H1 (cell line): Measurements from ENCODE around the gene TSPAN33. TPM values are rescaled to one million over a fixed set of nuclear protein-coding genes. Genes with fewer than 3 reads are reported as not detected.

ENCODE experiments used
- CTCF ChIA-PET: fragments of 300-600 bp; sonication (Branson Sonifier 250); formaldehyde crosslinking; loops from one replicate; lab custom pipeline; 2021; ENCODE audit not compliant: partially characterized antibody; lab: Charles Lee
- POLR2A ChIA-PET: fragments of 300-600 bp; sonication (Branson Sonifier 250); formaldehyde crosslinking; loops from one replicate; lab custom pipeline; 2021; ENCODE audit warnings: inconsistent platforms; ENCODE audit not compliant: partially characterized antibody; lab: Charles Lee
- DNase-seq, 2 experiments: peaks; one replicate each; pipeline versions ENCODE4 v3.0.0 to v3.0.0-alpha.2; 2010 to 2022; ENCODE audit warnings: low spot score in 2 of 2, low read depth in 1 of 2, mixed read lengths in 1 of 2
- FAIRE-seq: peaks from 2 replicates; lab custom pipeline; 2011; peaks lifted over from hg19 to GRCh38; lab: Jason Lieb, UNC
- H2AFZ ChIP-seq: 2 replicates; pipeline ENCODE4 v1.8.1; 2012; ENCODE audit warnings: low read length, inconsistent platforms
- H2AK5ac ChIP-seq: 2 replicates; pipeline ENCODE4 v1.6.1; 2013; ENCODE audit warnings: low read depth, low read length
- H2BK120ac ChIP-seq: replicated peaks from 2 replicates; pipeline ENCODE3; 2013; ENCODE audit warnings: low read depth, low read length, inconsistent platforms
- H2BK12ac ChIP-seq: 2 replicates; pipeline ENCODE4 v1.6.1; 2013; ENCODE audit warnings: low read depth, low read length
- H2BK15ac ChIP-seq: 2 replicates; pipeline ENCODE4 v1.6.1; 2013; ENCODE audit warnings: low read length
- H2BK20ac ChIP-seq: 2 replicates; pipeline ENCODE4 v1.6.1; 2013; ENCODE audit warnings: low read length
- H2BK5ac ChIP-seq: 2 replicates; pipeline ENCODE4 v1.6.1; 2013; ENCODE audit warnings: low read depth, low read length
- H3K14ac ChIP-seq: 2 replicates; pipeline ENCODE4 v1.6.1; 2013; ENCODE audit warnings: inconsistent platforms; ENCODE audit not compliant: insufficient read length
- H3K18ac ChIP-seq: 2 replicates; pipeline ENCODE4 v1.6.1; 2013; ENCODE audit warnings: low read length; ENCODE audit errors: extremely low read depth
- H3K23ac ChIP-seq: 2 replicates; pipeline ENCODE4 v1.6.1; 2013; ENCODE audit warnings: inconsistent platforms; ENCODE audit not compliant: insufficient read length
- H3K23me2 ChIP-seq: 2 replicates; pipeline ENCODE4 v1.6.1; 2013; ENCODE audit warnings: low read depth, low read length
- H3K27ac ChIP-seq: 2 replicates; pipeline ENCODE4 v1.6.1; 2011; ENCODE audit warnings: low read depth, low read length, inconsistent platforms
- H3K27me3 ChIP-seq, 4 experiments: replicated peaks in 1 of 4; 1 replicate in 1 of 4; 2 replicates in 3 of 4; pipeline versions ENCODE4 v1.6.1 to v1.8.1; 2011 to 2013; ENCODE audit warnings: low read length in 3 of 4, mild to moderate bottlenecking in 3 of 4, inconsistent platforms in 2 of 4, mixed read lengths in 2 of 4, moderate library complexity in 1 of 4; ENCODE audit not compliant: control insufficient read depth in 3 of 4, insufficient read depth in 3 of 4; ENCODE audit errors: extremely low read depth in 1 of 4
- H3K36me3 ChIP-seq, 4 experiments: 2 replicates each; pipeline versions ENCODE4 v1.6.1 to v1.8.1; 2011 to 2013; ENCODE audit warnings: mild to moderate bottlenecking in 4 of 4, low read length in 3 of 4, moderate library complexity in 2 of 4, control low read depth in 1 of 4, inconsistent platforms in 1 of 4; ENCODE audit not compliant: insufficient read depth in 4 of 4, control insufficient read depth in 2 of 4
- H3K4ac ChIP-seq: replicated peaks from 2 replicates; pipeline ENCODE3; 2013; ENCODE audit warnings: low read length, low read depth, mixed read lengths, inconsistent platforms; ENCODE audit not compliant: insufficient read length
- H3K4me1 ChIP-seq, 4 experiments: replicated peaks in 1 of 4; 1 replicate in 1 of 4; 2 replicates in 3 of 4; pipeline versions ENCODE4 v1.6.1 to v1.8.1; 2011 to 2013; ENCODE audit warnings: low read length in 3 of 4, inconsistent platforms in 2 of 4, mixed read lengths in 1 of 4; ENCODE audit not compliant: insufficient read depth in 4 of 4, control insufficient read depth in 3 of 4
- H3K4me2 ChIP-seq, 2 experiments: 2 replicates each; pipeline versions ENCODE4 v1.6.1 to v1.8.1; 2011 to 2013; ENCODE audit warnings: low read depth in 2 of 2, low read length in 2 of 2, control low read depth in 1 of 2, inconsistent platforms in 1 of 2, mild to moderate bottlenecking in 1 of 2; ENCODE audit not compliant: insufficient read depth in 1 of 2
- H3K4me3 ChIP-seq, 4 experiments: fragments of 200-600, 300-600 bp in 1 of 4; sonication (generic), shearing (Covaris generic), sonication (Bioruptor Twin) in 1 of 4; 2 replicates each; pipeline versions ENCODE4 v1.5.1 to v1.8.1; 2011 to 2016; ENCODE audit warnings: low read length in 4 of 4, low read depth in 3 of 4, control low read depth in 2 of 4, inconsistent platforms in 2 of 4, mild to moderate bottlenecking in 2 of 4, mixed read lengths in 1 of 4, moderate library complexity in 1 of 4; ENCODE audit not compliant: insufficient read depth in 2 of 4; ENCODE audit errors: extremely low read depth in 1 of 4
- H3K56ac ChIP-seq: replicated peaks from 2 replicates; pipeline ENCODE3; 2013; ENCODE audit warnings: low read depth, mild to moderate bottlenecking, mixed read lengths, low read length, inconsistent platforms; ENCODE audit not compliant: insufficient read length
- H3K79me1 ChIP-seq: 2 replicates; pipeline ENCODE4 v1.6.1; 2013; ENCODE audit warnings: low read depth, low read length, control low read depth
- H3K79me2 ChIP-seq, 2 experiments: 2 replicates each; pipeline versions ENCODE4 v1.6.1 to v1.8.1; 2012 to 2013; ENCODE audit warnings: low read length in 2 of 2, mild to moderate bottlenecking in 2 of 2, inconsistent platforms in 1 of 2; ENCODE audit not compliant: insufficient read depth in 2 of 2, control insufficient read depth in 1 of 2
- H3K9ac ChIP-seq, 4 experiments: replicated peaks in 1 of 4; 1 replicate in 1 of 4; 2 replicates in 3 of 4; pipeline versions ENCODE4 v1.6.1 to v1.8.1; 2011 to 2013; ENCODE audit warnings: low read depth in 3 of 4, low read length in 3 of 4, control low read depth in 2 of 4, mild to moderate bottlenecking in 2 of 4, moderate library complexity in 2 of 4, inconsistent platforms in 1 of 4; ENCODE audit errors: extremely low read depth in 1 of 4
- H3K9me3 ChIP-seq, 2 experiments: 2 replicates each; pipeline versions ENCODE4 v1.6.1 to v1.8.1; 2012 to 2013; ENCODE audit warnings: mild to moderate bottlenecking in 2 of 2, moderate library complexity in 2 of 2, control low read depth in 1 of 2, inconsistent platforms in 1 of 2, low read depth in 1 of 2, low read length in 1 of 2, mixed read lengths in 1 of 2; ENCODE audit not compliant: insufficient read depth in 2 of 2
- H4K20me1 ChIP-seq, 2 experiments: replicated peaks in 1 of 2; 2 replicates each; pipeline versions ENCODE3 to v1.8.1; 2011 to 2013; ENCODE audit warnings: inconsistent platforms in 2 of 2, low read length in 2 of 2, mild to moderate bottlenecking in 1 of 2; ENCODE audit not compliant: insufficient read depth in 2 of 2, control insufficient read depth in 1 of 2
- H4K5ac ChIP-seq: 2 replicates; pipeline ENCODE4 v1.6.1; 2013; ENCODE audit warnings: low read length, low read depth, mixed read lengths, inconsistent platforms; ENCODE audit not compliant: insufficient read length
- H4K8ac ChIP-seq: 2 replicates; pipeline ENCODE4 v1.8.0; 2013; ENCODE audit warnings: mild to moderate bottlenecking, moderate library complexity, low read length, inconsistent platforms; ENCODE audit not compliant: insufficient read depth; ENCODE audit errors: extremely low read depth
- H4K91ac ChIP-seq: replicated peaks from 2 replicates; pipeline ENCODE3; 2013; ENCODE audit warnings: low read length, mixed read lengths, inconsistent platforms; ENCODE audit not compliant: insufficient read length
- RNF2 ChIP-seq: fragments of 200-900, 300-1000 bp; sonication (generic); IDR thresholded peaks from 2 replicates; pipeline ENCODE4 v1.7.1; 2016; ENCODE audit warnings: borderline replicate concordance, low read depth, mild to moderate bottlenecking, antibody characterized with exemption, low read length; ENCODE audit not compliant: poor library complexity, severe bottlenecking; ENCODE audit errors: missing control alignments
- SIRT6 ChIP-seq: IDR thresholded peaks from one replicate; pipeline ENCODE4 v1.7.1; 2012; ENCODE audit warnings: low read length, inconsistent platforms
- SUZ12 ChIP-seq: fragments of 200-600 bp; sonication (generic); IDR thresholded peaks from 2 replicates; pipeline ENCODE4 v1.6.1; 2012; ENCODE audit warnings: mild to moderate bottlenecking, inconsistent platforms, low read length, moderate library complexity, mixed read lengths
- WGBS, 2 experiments: shearing (Covaris generic) in 1 of 2; methylation state at CpG; one replicate each; pipeline versions ENCODE4 v1.1.6 to v1.1.7; 2013 to 2015; ENCODE audit warnings: low lambda C conversion rate in 2 of 2, mixed read lengths in 2 of 2, inconsistent platforms in 1 of 2, low coverage in 1 of 2, missing lambda C conversion rate in 1 of 2; ENCODE audit not compliant: insufficient replicate concordance in 2 of 2, insufficient coverage in 1 of 2, insufficient read length in 1 of 2; ENCODE audit errors: extremely low coverage in 1 of 2, missing lambda C conversion rate in 1 of 2; 5-methylcytosine and 5-hydroxymethylcytosine counted together
- polyA plus RNA-seq, 7 experiments: library from polyadenylated mRNA; depleted of rRNA in 3 of 7; stranded (reverse) in 5 of 7; unstranded in 2 of 7; fragments of >200 nt in 5 of 7; fragments of 200-250 nt in 2 of 7; gene quantifications; 1 replicate in 5 of 7; 2 replicates in 1 of 7; 4 replicates in 1 of 7; pipeline versions ENCODE4 v1.2.1 to v1.2.3, GENCODE V29; 2011 to 2013; ENCODE audit warnings: missing spikeins in 2 of 7, mixed read lengths in 2 of 7
- total RNA-seq: library from RNA; stranded (reverse); fragmentation: NEBNext Ultra II Directional; extraction: Animal tissue kit (Norgen Biotek cat#: 25700); gene quantifications from 2 replicates; pipeline ENCODE4 v1.2.1, GENCODE V29; 2021

TSPAN33 gene
- total and polyA plus RNA-seq, 2 of the 8 experiments (the other 6 are each of a cell fraction or from before 2014, with no cell fraction given): 42.8 to 47.1 TPM

GRCh38 chr7:129146237-129146979, 1.9 kb downstream of the TSPAN33 start:
- Histone ChIP-seq H3K4me3 (no peak overlapping the region), H3K36me3 (no peaks in the 10 kb centered on the region), H4K91ac (no peak overlapping the region), H2AK5ac (no peak overlapping the region), H3K4ac (no peak overlapping the region), H3K27ac (no peak overlapping the region), H3K14ac (no peak overlapping the region), H2AFZ (no peak overlapping the region), H2BK15ac (no peak overlapping the region), H2BK20ac (no peak overlapping the region), H3K79me1 (peaks cover 3% of the 10 kb centered on the region; the same call in 1 of the 2 replicates), H3K23me2 (peaks cover 6% of the 10 kb centered on the region), H3K79me2 (no peaks in the 10 kb centered on the region), H3K23ac (no peak overlapping the region), H3K4me1 (peaks cover 6 to 14% (median 11%) of the 10 kb centered on the region in 4 experiments), H3K27me3 (peaks cover 0 to 10% (median 3%) of the 10 kb centered on the region in 4 experiments; a peak in 4 of 7 replicates), H4K20me1 (peaks cover 0 to 2% of the 10 kb centered on the region in 2 experiments), H3K9me3 (no peaks in the 10 kb centered on the region), H4K8ac (no peak overlapping the region), H2BK120ac (no peak overlapping the region), H3K9ac (peak overlapping the region in 1 of 4 experiments; percentile 0; a peak in 1 of 7 replicates), H3K18ac (no peak overlapping the region)
- WGBS, 2 experiments: 92% methylated on average over 8 of the region's 8 CpGs; no CpG with 5 or more reads in 1 of the 2 experiments
- CTCF ChIA-PET: interaction anchor here (1.3 to 2.5 kb wide), 6 partner anchors 14 to 72 kb away, joined by 4 to 11 read pairs (median 6); no protein-coding TSS in a partner anchor
- POLR2A ChIA-PET: interaction anchor here (0.6 to 2.9 kb wide), 4 partner anchors 19 to 25 kb away, joined by 3 to 10 read pairs (median 4); no protein-coding TSS in a partner anchor
- TF ChIP-seq SIRT6 (no peak), SUZ12 (no peak), RNF2 (no peak)
- TF ChIP-seq, all 59 proteins: peak for 0
- DNase-seq (no peak), FAIRE-seq (no peak)
- Histone ChIP-seq H2BK5ac (no peak overlapping the region), H3K56ac (no peak overlapping the region), H3K4me2 (no peak overlapping the region; a peak in 1 of 4 replicates), H4K5ac (no peak overlapping the region), H2BK12ac (no peak overlapping the region)
